Measurements from ENCODE around the gene LYRM2.

Gene LYRM2, protein sequence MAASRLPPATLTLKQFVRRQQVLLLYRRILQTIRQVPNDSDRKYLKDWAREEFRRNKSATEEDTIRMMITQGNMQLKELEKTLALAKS

GRCh38 chr6:89638320-89639195 lies at the start of gene LYRM2:
LYRM2 (minus strand) TSS chr6:89638747; CDS start chr6:89638716, 31 bp downstream.
- peak; percentile 97 for DNase-seq

- no peak for DNase-seq
Observed at GRCh38 chr6:89688328-89688727, 49.8 kb upstream of the LYRM2 start.

GRCh38 chr6:89685311-89685710 lies 46.8 kb upstream of the LYRM2 start:
- DNase-seq, result no peak

GRCh38 chr6:89682991-89683390 lies 44.4 kb upstream of the LYRM2 start:
- DNase-seq, result no peak

GRCh38 chr6:89681983-89682564 lies 43.5 kb upstream of the LYRM2 start:
- no peak for DNase-seq

DNA sequence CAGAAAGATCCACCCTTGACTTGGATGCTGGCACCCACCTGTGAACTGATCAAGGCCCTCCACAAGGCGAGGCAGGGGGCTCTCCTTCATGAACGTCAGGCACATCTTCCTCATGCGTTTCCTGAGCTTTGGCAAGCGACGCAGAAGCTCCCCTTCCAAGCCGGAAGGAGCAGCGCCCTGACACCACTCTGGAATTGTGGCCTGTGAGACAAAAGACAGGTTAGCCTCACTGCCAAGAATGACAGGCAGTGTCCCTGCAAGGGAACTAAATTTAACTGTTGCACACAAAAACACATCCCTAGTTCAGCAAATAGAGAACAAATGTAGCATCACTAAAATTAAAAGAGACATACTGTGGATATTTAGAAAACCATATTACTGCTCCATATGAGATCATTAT lies 42.0 kb upstream of the LYRM2 start:
- DNase-seq, result no peak

GRCh38 chr6:89680150-89680549 lies 41.6 kb upstream of the LYRM2 start:
- no peak for DNase-seq

DNA sequence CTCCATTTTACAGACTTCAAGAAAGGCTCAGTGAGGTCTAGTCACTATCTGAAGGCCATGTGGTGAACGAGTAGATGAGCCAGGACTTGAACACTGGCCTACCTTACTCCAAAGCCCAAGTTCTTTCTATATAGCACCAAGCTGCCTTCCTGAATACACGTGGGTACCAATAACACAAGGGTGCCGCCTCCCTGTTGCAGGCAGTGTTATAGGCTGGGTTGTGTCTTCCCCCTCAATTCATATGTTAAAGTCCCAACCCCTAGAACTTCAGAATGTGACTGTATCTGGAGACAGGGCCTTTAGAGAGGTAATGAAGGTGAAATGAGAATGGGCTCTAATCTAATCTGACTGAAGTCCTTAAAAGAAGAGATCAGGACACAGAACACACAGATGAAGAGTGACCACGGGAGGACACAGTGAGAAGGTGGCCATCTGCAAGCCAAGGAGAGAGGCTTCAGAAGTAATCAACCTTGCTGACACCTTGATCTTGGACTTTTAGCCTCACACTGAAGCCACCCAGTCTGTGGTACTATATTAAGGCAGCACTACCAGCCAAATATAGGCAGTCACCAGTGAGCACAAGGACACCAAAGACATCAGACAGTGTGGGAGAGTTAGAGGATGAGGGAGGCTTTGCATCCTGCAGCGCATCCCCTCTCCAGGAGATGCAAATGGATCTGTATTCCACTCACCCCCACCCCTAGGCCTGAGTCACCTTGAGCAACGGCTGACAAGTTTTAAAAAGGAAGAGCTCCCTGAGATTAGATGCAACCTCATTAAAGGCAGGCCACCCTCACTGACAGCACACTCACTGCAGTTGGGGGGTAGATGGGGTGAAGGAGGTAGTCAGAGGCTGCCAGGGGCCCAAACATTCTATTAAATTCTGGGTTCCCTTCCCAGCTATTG lies 40.9 kb upstream of the LYRM2 start:
- DNase-seq, result no peak

- DNase-seq, result no peak
Observed at GRCh38 chr6:89678531-89678930, 40.0 kb upstream of the LYRM2 start.

- no peak for DNase-seq
Observed at GRCh38 chr6:89675949-89676748, 37.6 kb upstream of the LYRM2 start.

- DNase-seq, result no peak
Observed at GRCh38 chr6:89670935-89671565, 32.5 kb upstream of the LYRM2 start.

GRCh38 chr6:89669002-89669401 lies 30.5 kb upstream of the LYRM2 start:
- DNase-seq, result no peak

DNA sequence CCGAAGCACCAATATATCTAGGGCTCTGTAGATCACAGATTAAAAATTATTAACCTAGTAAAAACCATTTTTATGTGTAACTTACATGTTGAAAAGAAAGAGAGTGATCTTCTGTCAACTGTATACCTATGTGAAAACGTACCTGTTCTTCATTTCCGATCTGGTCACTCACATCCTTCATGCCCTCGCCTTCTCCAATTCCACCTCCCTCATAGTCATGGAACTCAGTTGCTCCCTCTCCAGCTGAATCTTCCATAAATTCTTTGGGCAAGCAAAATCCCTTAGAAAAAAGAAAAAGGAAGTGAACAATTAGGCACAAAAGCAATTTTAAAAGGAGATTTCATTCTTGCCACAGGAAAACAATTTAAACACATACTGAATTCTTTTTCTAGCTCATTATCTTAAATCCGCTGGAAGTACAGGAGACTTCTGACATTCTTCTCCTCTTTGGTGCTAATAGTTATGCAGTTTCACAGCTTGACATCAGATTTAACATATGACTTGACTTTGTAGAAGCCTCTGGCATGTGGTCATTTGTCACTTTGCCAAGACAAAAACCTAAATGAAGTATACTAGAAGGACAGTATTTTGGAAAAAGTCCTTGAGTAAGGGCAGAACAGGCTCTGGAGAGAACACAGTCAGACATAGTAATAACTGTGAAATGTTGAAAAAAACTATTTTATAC lies 29.5 kb upstream of the LYRM2 start:
- no peak for DNase-seq

- DNase-seq, result no peak
Observed at GRCh38 chr6:89662659-89663223, 24.2 kb upstream of the LYRM2 start.

- no peak for DNase-seq
Observed at GRCh38 chr6:89661559-89661958, 23.0 kb upstream of the LYRM2 start.

DNA sequence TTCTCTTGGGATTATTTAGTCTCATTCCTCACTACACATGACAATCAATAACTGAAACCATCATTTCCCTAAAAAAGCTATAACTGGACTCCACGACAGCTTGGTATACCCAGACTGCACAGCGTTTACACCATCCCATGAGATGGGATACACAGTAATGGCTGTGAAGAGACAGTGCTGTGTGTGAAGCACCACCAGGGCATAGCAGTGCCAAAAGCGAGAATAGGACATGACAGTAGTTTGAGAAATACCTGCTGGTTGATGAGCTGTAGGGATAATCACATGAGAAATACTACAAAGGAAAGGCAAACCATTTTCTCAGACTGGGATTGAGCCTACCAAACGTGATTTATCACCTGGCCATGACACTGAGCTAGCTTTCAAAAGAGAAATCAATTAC lies 22.4 kb upstream of the LYRM2 start:
- DNase-seq, result no peak

DNA sequence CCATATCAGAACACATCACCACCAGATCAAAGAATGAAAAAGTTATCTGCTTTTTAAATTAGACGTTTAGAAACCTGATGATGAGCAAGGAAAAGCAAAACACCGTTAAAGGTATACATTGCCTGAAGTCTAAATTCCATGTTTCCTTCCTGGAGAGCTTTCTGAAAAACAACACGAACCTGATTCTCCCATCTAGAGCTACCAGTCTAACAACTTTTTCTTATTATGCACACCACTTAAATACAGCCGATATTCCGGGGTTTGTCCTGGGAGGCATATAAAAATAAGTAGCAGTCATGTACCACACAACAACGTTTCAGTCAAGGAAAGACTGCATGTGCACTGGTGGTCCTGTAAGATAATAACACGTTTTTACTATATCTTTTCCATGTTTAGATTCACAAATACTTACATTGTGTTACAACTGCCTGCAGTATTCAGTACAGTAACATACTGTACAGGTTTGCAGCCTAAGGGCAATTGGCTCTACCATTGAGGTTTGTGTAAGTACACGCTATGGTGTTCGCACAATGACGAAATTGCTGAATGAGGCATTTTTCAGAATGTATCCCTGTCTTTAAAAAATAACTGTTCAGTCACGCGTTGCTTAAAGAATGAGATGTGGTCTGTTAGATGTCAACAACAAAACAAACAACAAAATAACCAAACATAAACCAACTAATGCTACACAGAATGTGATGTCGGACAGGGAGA lies 19.1 kb upstream of the LYRM2 start:
- DNase-seq, result no peak

GRCh38 chr6:89655122-89655521 lies 16.6 kb upstream of the LYRM2 start:
- no peak for DNase-seq

DNA sequence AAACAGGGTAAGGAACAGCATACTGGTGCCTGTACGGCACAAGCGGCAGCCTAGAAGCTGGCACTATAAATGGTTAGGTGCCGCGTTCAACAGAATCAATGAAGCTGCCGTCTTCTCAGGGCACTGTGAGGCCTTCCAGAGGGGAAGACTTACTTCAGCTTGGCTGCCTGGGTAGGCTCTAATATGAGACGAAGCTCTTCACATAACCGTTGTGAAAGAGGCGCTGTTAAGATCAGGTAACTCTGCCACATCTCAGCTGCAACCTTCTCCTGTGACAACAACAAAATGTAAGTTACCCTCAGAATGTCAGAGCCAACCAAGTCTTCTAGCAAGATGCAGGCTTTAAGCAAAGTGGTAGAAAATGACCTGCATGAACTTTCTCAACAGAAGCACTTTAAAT lies 12.0 kb upstream of the LYRM2 start:
- no peak for DNase-seq

DNA sequence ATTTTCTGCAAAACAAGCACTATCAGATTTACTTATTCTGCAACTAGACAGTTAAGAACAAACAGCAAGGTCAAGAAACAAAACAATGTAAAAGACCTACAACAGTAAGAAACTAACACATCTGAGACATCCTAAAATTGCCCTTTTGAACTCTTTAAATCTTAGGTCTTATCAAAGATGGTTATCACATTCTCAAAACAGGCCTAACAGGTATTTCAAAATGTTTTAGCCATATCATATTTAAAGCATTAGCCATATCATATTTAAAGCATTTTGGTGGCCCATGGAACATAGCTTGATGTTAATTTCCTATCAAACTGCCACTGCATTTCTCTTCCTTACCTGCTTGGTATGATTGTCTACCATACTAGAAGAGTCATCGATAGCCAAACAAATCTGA lies 11.1 kb upstream of the LYRM2 start:
- DNase-seq, result no peak
